Spleen (tissue), 11 donors: ENCODE data around the gene CNKSR3. TPM values are rescaled to one million over a fixed set of nuclear protein-coding genes. Genes with fewer than 3 reads are reported as not detected.

Experiments
- polyA plus RNA-seq, 3 donors: library from polyadenylated mRNA; stranded (reverse); fragments of 200-250 nt; gene quantifications; one replicate each; pipeline ENCODE4 v1.2.1, GENCODE V29; 2013
- small RNA-seq, 4 donors: library from RNA; depleted of rRNA; stranded (forward); fragments of <200 nt; gene quantifications; one replicate each; pipeline ENCODE3, GENCODE V24; 2016
- total RNA-seq, 7 donors: library from RNA; depleted of rRNA in 3 of 7; stranded (reverse); fragments of >200 nt in 3 of 7; fragmentation: NEBNext Ultra II Directional in 4 of 7; extraction: Animal tissue kit (Norgen Biotek cat#: 25700) in 4 of 7; gene quantifications; one replicate each; pipeline versions ENCODE4 v1.1.0 to v1.2.1, GENCODE V29; 2016 to 2021
- donor health status: healthy with polysubstance abuse.
- donor health status: DM: no; HTN: no; CAD: no; lungs with moderate emphysema.
- donor health status: DM: no; HTN: no; CAD: no.
- donor health status: Bipolar disorder and iron deficiency.
- donor health status: healthy.
- donor health status: DM: no; HTN: no; CAD: no.
- donor health status: DM: yes; HTN: yes; CAD: no.

The CNKSR3 gene
- total and polyA plus RNA-seq, 10 donors: 1.7 to 45.0 (median 18.0) TPM

Small RNA genes lying within 50 kb of the gene (small RNA-seq; reads per million reads assigned to genes)
- gene AL357075.2: 0 reads per million in 4 donors

Other genes with a start within 250 kb of the CNKSR3 start
- 10 to 100 TPM; 19.2 to 32.2 (median 28.3) TPM for gene IPCEF1, start 153.9 kb downstream of the CNKSR3 start, total RNA-seq
- gene IPCEF1, start 153.9 kb downstream of the CNKSR3 start, polyA plus RNA-seq: 1 to 10 TPM; 1.4 to 2.3 (median 2.2) TPM
- gene SCAF8, start 222.7 kb upstream of the CNKSR3 start, total RNA-seq: 10 to 100 TPM; 46.9 to 60.7 (median 55.3) TPM
- 10 to 100 TPM; 10.5 to 13.1 (median 11.3) TPM for gene SCAF8, start 222.7 kb upstream of the CNKSR3 start, polyA plus RNA-seq